Upper lobe of left lung (tissue), 4 donors: ENCODE measurements around the gene CXCL12.

Source experiments
- CTCF ChIP-seq, 6 experiments: fragments of 450-650 bp in 4 of 6; fragments of 200-600 bp in 2 of 6; sonication (generic) in 2 of 6; IDR thresholded peaks; one replicate each; pipeline ENCODE4 v1.5.1; 2016 to 2019; ENCODE audit warnings: antibody characterized with exemption in 6 of 6
- EP300 ChIP-seq, 4 donors: sonication (generic); formaldehyde crosslinking; IDR thresholded peaks; one replicate each; pipeline ENCODE4 v1.5.1; 2017; ENCODE audit warnings: antibody characterized with exemption in 4 of 4, control low read depth in 2 of 4
- POLR2A ChIP-seq, 4 donors: fragments of 450-650 bp; IDR thresholded peaks; one replicate each; pipeline ENCODE4 v1.5.1; 2016 to 2017; ENCODE audit warnings: antibody characterized with exemption in 4 of 4, mild to moderate bottlenecking in 2 of 4
- POLR2AphosphoS5 ChIP-seq, 2 donors: sonication (generic); formaldehyde crosslinking; IDR thresholded peaks; one replicate each; pipeline ENCODE4 v1.5.1; 2017; ENCODE audit warnings: antibody characterized with exemption in 2 of 2

GRCh38 chr10:44416021-44416771 lies 31.3 kb upstream of the CXCL12 start:
- TF ChIP-seq CTCF (IDR thresholded peaks at IDR 0.05) (no peak), POLR2A (IDR thresholded peaks at IDR 0.05) (no peak), POLR2AphosphoS5 (IDR thresholded peaks at IDR 0.05) (no peak), EP300 (IDR thresholded peaks at IDR 0.05) (no peak)
